SK-N-SH (cell line): ENCODE results near the gene DSCAM. TPM values are rescaled to one million over a fixed set of nuclear protein-coding genes. Genes with fewer than 3 reads are reported as not detected.

Source experiments
- CTCF ChIA-PET: fragments of 300-600, 350-600 bp; formaldehyde crosslinking; extraction: SDS; loops from one replicate; lab custom pipeline; 2021; lab: Yijun Ruan, JAX
- POLR2A ChIA-PET: fragments of 350-600 bp; sonication (Branson Sonifier 250); formaldehyde crosslinking; extraction: SDS; loops from one replicate; lab custom pipeline; 2020; ENCODE audit warnings: antibody characterized with exemption, inconsistent platforms; lab: Yijun Ruan, JAX
- DNase-seq: peaks from one replicate; pipeline ENCODE4 v3.0.0; 2012
- H2AFZ ChIP-seq: fragments of 200-600 bp; sonication (generic); 2 replicates; pipeline ENCODE4 v1.8.1; 2016; ENCODE audit warnings: antibody characterized with exemption, mild to moderate bottlenecking, low read depth
- H3F3A ChIP-seq: fragments of 200-600 bp; sonication (generic); replicated peaks from 2 replicates; pipeline ENCODE3; 2016; ENCODE audit warnings: antibody characterized with exemption, mild to moderate bottlenecking; ENCODE audit not compliant: insufficient read depth
- H3K27ac ChIP-seq, 2 experiments: fragments of 200-500 bp in 1 of 2; fragments of 200-600 bp in 1 of 2; sonication (Bioruptor generic) in 1 of 2; sonication (generic), shearing (Covaris generic) in 1 of 2; 2 replicates each; pipeline versions ENCODE4 v1.5.1 to v1.6.1; 2014 to 2016; ENCODE audit warnings: low read depth in 2 of 2, inconsistent platforms in 1 of 2, low read length in 1 of 2, mild to moderate bottlenecking in 1 of 2, mixed read lengths in 1 of 2
- H3K27me3 ChIP-seq: fragments of 200-600 bp; sonication (generic), shearing (Covaris generic); 2 replicates; pipeline ENCODE4 v1.6.1; 2016; ENCODE audit warnings: mixed run types; ENCODE audit not compliant: insufficient read depth
- H3K36me3 ChIP-seq, 2 experiments: fragments of 200-500 bp in 1 of 2; fragments of 200-600 bp in 1 of 2; sonication (Bioruptor generic) in 1 of 2; sonication (generic) in 1 of 2; replicated peaks in 1 of 2; 2 replicates each; pipeline versions ENCODE3 to v1.5.1; 2014 to 2016; ENCODE audit warnings: low read length in 1 of 2, mild to moderate bottlenecking in 1 of 2; ENCODE audit not compliant: insufficient read depth in 2 of 2, control insufficient read depth in 1 of 2
- H3K4me1 ChIP-seq, 2 experiments: fragments of 200-500 bp in 1 of 2; fragments of 200-600 bp in 1 of 2; sonication (Bioruptor generic) in 1 of 2; sonication (generic), shearing (Covaris generic) in 1 of 2; 2 replicates each; pipeline versions ENCODE4 v1.5.1 to v1.6.1; 2014 to 2016; ENCODE audit warnings: low read depth in 1 of 2, low read length in 1 of 2, mixed run types in 1 of 2; ENCODE audit not compliant: insufficient read depth in 2 of 2, control insufficient read depth in 1 of 2
- H3K4me2 ChIP-seq: fragments of 200-600 bp; sonication (generic), shearing (Covaris generic); 2 replicates; pipeline ENCODE4 v1.6.1; 2017; ENCODE audit warnings: mixed run types
- H3K4me3 ChIP-seq, 2 experiments: fragments of 200-500 bp in 1 of 2; fragments of 200-600 bp in 1 of 2; sonication (Bioruptor generic) in 1 of 2; sonication (generic), shearing (Covaris generic) in 1 of 2; 2 replicates each; pipeline versions ENCODE4 v1.5.1 to v1.8.1; 2014 to 2016; ENCODE audit warnings: low read depth in 2 of 2, inconsistent platforms in 1 of 2, low read length in 1 of 2, mild to moderate bottlenecking in 1 of 2, mixed read lengths in 1 of 2, moderate library complexity in 1 of 2
- H3K79me2 ChIP-seq: fragments of 200-600 bp; sonication (generic); 2 replicates; pipeline ENCODE4 v1.8.1; 2017; ENCODE audit warnings: mild to moderate bottlenecking; ENCODE audit not compliant: insufficient read depth
- H3K9ac ChIP-seq: fragments of 200-600 bp; sonication (generic); 2 replicates; pipeline ENCODE4 v1.6.1; 2017; ENCODE audit warnings: mixed run types
- H3K9me2 ChIP-seq: fragments of 200-600 bp; sonication (generic); 2 replicates; pipeline ENCODE4 v1.6.1; 2017; ENCODE audit warnings: mixed run types
- H3K9me3 ChIP-seq: fragments of 200-600 bp; sonication (generic); 2 replicates; pipeline ENCODE4 v1.6.1; 2017; ENCODE audit warnings: mixed run types, mild to moderate bottlenecking, moderate library complexity
- H4K20me1 ChIP-seq: fragments of 200-600 bp; sonication (generic); 2 replicates; pipeline ENCODE4 v1.6.1; 2017; ENCODE audit warnings: mild to moderate bottlenecking, mixed run types; ENCODE audit not compliant: insufficient read depth
- ELF1 ChIP-seq: IDR thresholded peaks from 2 replicates; pipeline ENCODE4 v1.4.0; 2012
- EZH2phosphoT487 ChIP-seq: fragments of 200-600 bp; sonication (generic); IDR thresholded peaks from 2 replicates; pipeline ENCODE4 v1.6.1; 2017; ENCODE audit warnings: low read depth, mixed run types, mild to moderate bottlenecking, antibody characterized with exemption, moderate library complexity, borderline replicate concordance
- FOXM1 ChIP-seq: IDR thresholded peaks from 2 replicates; pipeline ENCODE4 v1.4.0; 2012; ENCODE audit warnings: low read depth, mild to moderate bottlenecking
- GABPA ChIP-seq: IDR thresholded peaks from 2 replicates; pipeline ENCODE4 v1.4.0; 2012; ENCODE audit warnings: low read depth, mild to moderate bottlenecking
- MXI1 ChIP-seq: IDR thresholded peaks from 2 replicates; pipeline ENCODE4 v1.6.1; 2012; ENCODE audit warnings: mild to moderate bottlenecking, low read depth, low read length, improper control_type of control experiment
- NFIC ChIP-seq: IDR thresholded peaks from 2 replicates; pipeline ENCODE4 v1.4.0; 2012; ENCODE audit warnings: borderline replicate concordance
- NRF1 ChIP-seq: IDR thresholded peaks from 2 replicates; pipeline ENCODE4 v1.6.1; 2012; ENCODE audit warnings: low read depth, mild to moderate bottlenecking, low read length
- PBX3 ChIP-seq: IDR thresholded peaks from 2 replicates; pipeline ENCODE4; 2012
- POLR2AphosphoS5 ChIP-seq: IDR thresholded peaks from 2 replicates; pipeline ENCODE4 v1.6.1; 2012; ENCODE audit warnings: low read depth, low read length
- RAD21 ChIP-seq: IDR thresholded peaks from 2 replicates; pipeline ENCODE4 v1.6.1; 2012; ENCODE audit warnings: mild to moderate bottlenecking, low read length
- SIN3A ChIP-seq: IDR thresholded peaks from 2 replicates; pipeline ENCODE4 v1.6.1; 2012; ENCODE audit warnings: low read depth, mild to moderate bottlenecking, low read length, moderate library complexity, borderline replicate concordance
- ZBTB33 ChIP-seq: IDR thresholded peaks from 2 replicates; pipeline ENCODE4 v1.4.0; 2012; ENCODE audit warnings: low read depth, borderline replicate concordance
- WGBS: methylation state at CpG from one replicate; pipeline ENCODE4 v1.1.6; 2017; ENCODE audit warnings: low lambda C conversion rate; 5-methylcytosine and 5-hydroxymethylcytosine counted together
- polyA plus RNA-seq, 3 experiments: library from polyadenylated mRNA; depleted of rRNA; stranded (reverse); fragments of >200 nt; gene quantifications; 2 replicates each; pipeline ENCODE4 v1.2.3, GENCODE V29; 2012
- TF ChIP-seq, protein P1 (sequence below): IDR thresholded peaks from 2 replicates; pipeline ENCODE4 v1.4.0; 2012; ENCODE audit warnings: low read depth

The DSCAM gene
- polyA plus RNA-seq, 1 of the 3 experiments (the other 2 are of a cell fraction): not detected

- H3K79me2 ChIP-seq: no peaks in the 10 kb centered on the region
- no peaks in the 10 kb centered on the region for H4K20me1 ChIP-seq
- H3K27ac ChIP-seq: no peak overlapping the region
- H3K4me1 ChIP-seq: no peaks in the 10 kb centered on the region
- no peak overlapping the region for H3K4me3 ChIP-seq
- H3K9me3 ChIP-seq: no peaks in the 10 kb centered on the region
- no peaks in the 10 kb centered on the region for H3K27me3 ChIP-seq
- H3K9me2 ChIP-seq: no peaks in the 10 kb centered on the region
- H3K4me2 ChIP-seq: no peak overlapping the region
- H2AFZ ChIP-seq: no peak overlapping the region
- ChIA-PET POLR2A (no interaction called here), CTCF (interaction anchor here (1.1 to 1.5 kb wide), 3 partner anchors 9 to 12 kb away, joined by 3 to 4 read pairs (median 3); no protein-coding TSS in a partner anchor)
- 9% methylated on average over 1 of the region's 1 CpG for WGBS
- no peak for TF ChIP-seq MXI1
- no peaks in the 10 kb centered on the region for H3F3A ChIP-seq
- no peak overlapping the region for H3K9ac ChIP-seq
- H3K36me3 ChIP-seq: no peaks in the 10 kb centered on the region
- DNase-seq: no peak
Observed at GRCh38 chr21:40227096-40227495, 619.9 kb downstream of the DSCAM start.

DNA sequence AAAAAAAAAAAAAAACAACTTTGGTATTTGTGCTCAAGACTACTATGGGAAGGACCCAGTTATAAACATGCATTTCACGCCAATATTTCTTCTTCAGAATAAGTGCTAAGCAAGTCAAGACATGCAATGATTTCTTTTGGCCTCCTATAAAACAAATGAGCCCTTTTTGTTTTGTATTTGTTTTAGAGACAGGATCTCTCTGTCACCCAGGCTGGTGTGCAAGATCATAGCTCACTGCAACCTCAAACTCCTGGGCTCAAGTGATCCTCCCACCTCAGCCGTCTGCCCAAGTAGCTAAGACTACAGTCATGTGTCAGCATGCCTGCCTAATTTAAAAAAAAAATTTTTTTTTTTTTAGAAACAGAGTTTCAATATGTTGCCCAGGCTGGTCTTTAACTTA is 631.0 kb downstream of the DSCAM start:
- Histone ChIP-seq H3K9ac (no peak overlapping the region), H3K9me2 (no peaks in the 10 kb centered on the region), H3F3A (no peaks in the 10 kb centered on the region), H4K20me1 (no peaks in the 10 kb centered on the region), H3K4me3 (no peak overlapping the region), H3K27me3 (no peaks in the 10 kb centered on the region), H3K9me3 (peaks cover 2% of the 10 kb centered on the region; the same call in 1 of the 2 replicates), H3K36me3 (no peaks in the 10 kb centered on the region), H3K4me1 (no peaks in the 10 kb centered on the region), H3K4me2 (no peak overlapping the region), H3K27ac (no peak overlapping the region), H2AFZ (no peak overlapping the region), H3K79me2 (no peaks in the 10 kb centered on the region)
- ChIA-PET CTCF (interaction anchor here (1.0 kb wide), 1 partner anchor 10 kb away, joined by 4 read pairs; no protein-coding TSS in a partner anchor), POLR2A (no interaction called here)
- DNase-seq: no peak
- TF ChIP-seq, protein P1, sequence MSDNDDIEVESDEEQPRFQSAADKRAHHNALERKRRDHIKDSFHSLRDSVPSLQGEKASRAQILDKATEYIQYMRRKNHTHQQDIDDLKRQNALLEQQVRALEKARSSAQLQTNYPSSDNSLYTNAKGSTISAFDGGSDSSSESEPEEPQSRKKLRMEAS: no peak
- TF ChIP-seq ZBTB33 (no peak), NFIC (no peak), GABPA (no peak), POLR2AphosphoS5 (no peak), FOXM1 (no peak), NRF1 (no peak), SIN3A (no peak), RAD21 (no peak), EZH2phosphoT487 (no peak), PBX3 (no peak), ELF1 (no peak), MXI1 (no peak)
- WGBS: 18% methylated on average over 2 of the region's 2 CpGs
